H9 (cell line): ENCODE data around the gene OSBPL10. TPM values are rescaled to one million over a fixed set of nuclear protein-coding genes. Genes with fewer than 3 reads are reported as not detected.

Source experiments
- DNase-seq: peaks from one replicate; pipeline ENCODE4 v3.0.0-alpha.2; 2017
- H2AFZ ChIP-seq: one replicate; pipeline ENCODE4 v1.6.1; 2013; ENCODE audit warnings: mild to moderate bottlenecking, low read length, control low read depth, moderate library complexity
- H2AK5ac ChIP-seq: 2 replicates; pipeline ENCODE4 v1.6.1; 2013; ENCODE audit warnings: low read length, control low read depth, mixed read lengths; ENCODE audit not compliant: insufficient read length
- H2BK120ac ChIP-seq: one replicate; pipeline ENCODE4 v1.6.1; 2013; ENCODE audit warnings: low read depth, mild to moderate bottlenecking, low read length, control low read depth, inconsistent platforms; ENCODE audit not compliant: poor library complexity, severe bottlenecking
- H2BK12ac ChIP-seq: 2 replicates; pipeline ENCODE4 v1.6.1; 2013; ENCODE audit warnings: low read length, control low read depth, mixed read lengths, low read depth; ENCODE audit not compliant: insufficient read length
- H2BK15ac ChIP-seq: 2 replicates; pipeline ENCODE4 v1.6.1; 2013; ENCODE audit warnings: low read depth, low read length, control low read depth
- H2BK20ac ChIP-seq: one replicate; pipeline ENCODE4 v1.6.1; 2013; ENCODE audit warnings: low read depth, mild to moderate bottlenecking, low read length, control low read depth, inconsistent platforms; ENCODE audit not compliant: poor library complexity, severe bottlenecking
- H2BK5ac ChIP-seq: 2 replicates; pipeline ENCODE4 v1.6.1; 2013; ENCODE audit warnings: low read length, control low read depth, mixed read lengths; ENCODE audit not compliant: insufficient read length
- H3K14ac ChIP-seq: 2 replicates; pipeline ENCODE4 v1.6.1; 2013; ENCODE audit warnings: low read length, control low read depth; ENCODE audit not compliant: insufficient read depth
- H3K18ac ChIP-seq: 2 replicates; pipeline ENCODE4 v1.6.1; 2013; ENCODE audit warnings: low read depth, mild to moderate bottlenecking, mixed read lengths, low read length, control low read depth; ENCODE audit not compliant: insufficient read length
- H3K23ac ChIP-seq: 2 replicates; pipeline ENCODE4 v1.6.1; 2013; ENCODE audit warnings: low read length, control low read depth, mixed read lengths, low read depth; ENCODE audit not compliant: insufficient read length
- H3K23me2 ChIP-seq: 2 replicates; pipeline ENCODE4 v1.6.1; 2013; ENCODE audit warnings: low read depth, mild to moderate bottlenecking, mixed read lengths, low read length, control low read depth; ENCODE audit not compliant: insufficient read length, poor library complexity, severe bottlenecking
- H3K27ac ChIP-seq: 2 replicates; pipeline ENCODE4 v1.5.1; 2013; ENCODE audit warnings: low read length, control low read depth, mixed read lengths, low read depth; ENCODE audit not compliant: insufficient read length
- H3K27me3 ChIP-seq: 2 replicates; pipeline ENCODE4 v1.6.1; 2013; ENCODE audit warnings: low read length, control low read depth, inconsistent platforms; ENCODE audit not compliant: insufficient read depth
- H3K4ac ChIP-seq: 2 replicates; pipeline ENCODE4 v1.6.1; 2013; ENCODE audit warnings: low read depth, mild to moderate bottlenecking, control low read depth, inconsistent platforms, low read length, moderate library complexity
- H3K4me1 ChIP-seq: 2 replicates; pipeline ENCODE4 v1.6.1; 2013; ENCODE audit warnings: low read length, control low read depth, inconsistent platforms; ENCODE audit not compliant: insufficient read depth
- H3K4me2 ChIP-seq: 2 replicates; pipeline ENCODE4 v1.6.1; 2013; ENCODE audit warnings: low read length, control low read depth, mixed read lengths; ENCODE audit not compliant: insufficient read length, insufficient read depth
- H3K56ac ChIP-seq: 2 replicates; pipeline ENCODE4 v1.6.1; 2013; ENCODE audit warnings: low read depth, mild to moderate bottlenecking, mixed read lengths, low read length, control low read depth; ENCODE audit not compliant: insufficient read length
- H3K79me1 ChIP-seq: 2 replicates; pipeline ENCODE4 v1.6.1; 2013; ENCODE audit warnings: low read depth, mild to moderate bottlenecking, moderate library complexity, low read length, control low read depth, inconsistent platforms; ENCODE audit not compliant: insufficient read depth, poor library complexity, severe bottlenecking
- H3K79me2 ChIP-seq: 2 replicates; pipeline ENCODE4 v1.6.1; 2013; ENCODE audit warnings: low read length, control low read depth, inconsistent platforms; ENCODE audit not compliant: insufficient read depth
- H3K9ac ChIP-seq: 2 replicates; pipeline ENCODE4 v1.6.1; 2013; ENCODE audit warnings: low read length, control low read depth, mixed read lengths; ENCODE audit not compliant: insufficient read length; ENCODE audit errors: extremely low read depth
- H3K9me3 ChIP-seq: one replicate; pipeline ENCODE4 v1.6.1; 2013; ENCODE audit warnings: low read depth, low read length, inconsistent platforms; ENCODE audit not compliant: control insufficient read depth
- H3T11ph ChIP-seq: one replicate; pipeline ENCODE4 v1.6.1; 2013; ENCODE audit warnings: mild to moderate bottlenecking, low read length, control low read depth, inconsistent platforms
- H4K20me1 ChIP-seq: one replicate; pipeline ENCODE4 v1.6.1; 2013; ENCODE audit not compliant: control insufficient read depth, insufficient read length, insufficient read depth
- H4K5ac ChIP-seq: 2 replicates; pipeline ENCODE4 v1.6.1; 2013; ENCODE audit warnings: low read depth, mild to moderate bottlenecking, mixed read lengths, low read length, control low read depth; ENCODE audit not compliant: insufficient read length
- H4K8ac ChIP-seq: replicated peaks from 2 replicates; pipeline ENCODE4 v1.6.1; 2013; ENCODE audit warnings: low read length, control low read depth, mixed read lengths, low read depth; ENCODE audit not compliant: insufficient read length
- H4K91ac ChIP-seq: 2 replicates; pipeline ENCODE4 v1.6.1; 2013; ENCODE audit warnings: low read depth, mild to moderate bottlenecking, moderate library complexity, mixed read lengths, low read length, control low read depth; ENCODE audit not compliant: insufficient read length
- H3K27ac Mint-ChIP-seq, 3 experiments: 2 replicates in 2 of 3; 3 replicates in 1 of 3; pipeline ENCODE4 v1.8.0; 2020 to 2021; ENCODE audit warnings: mixed read lengths in 3 of 3, mild to moderate bottlenecking in 1 of 3, moderate library complexity in 1 of 3
- H3K27me3 Mint-ChIP-seq: 2 replicates; pipeline ENCODE4 v1.8.0; 2021; ENCODE audit warnings: low read depth, mild to moderate bottlenecking, moderate library complexity, mixed read lengths
- H3K36me3 Mint-ChIP-seq, 3 experiments: 2 replicates in 2 of 3; 3 replicates in 1 of 3; pipeline ENCODE4 v1.8.0; 2020 to 2021; ENCODE audit warnings: low read depth in 3 of 3, mixed read lengths in 3 of 3; ENCODE audit not compliant: insufficient read depth in 1 of 3
- H3K4me1 Mint-ChIP-seq, 2 experiments: 2 replicates each; pipeline ENCODE4 v1.8.0; 2020; ENCODE audit warnings: mixed read lengths in 2 of 2
- H3K4me3 Mint-ChIP-seq, 2 experiments: 2 replicates in 1 of 2; 3 replicates in 1 of 2; pipeline ENCODE4 v1.8.0; 2020 to 2021; ENCODE audit warnings: mild to moderate bottlenecking in 2 of 2, mixed read lengths in 2 of 2, moderate library complexity in 1 of 2
- H3K9me3 Mint-ChIP-seq, 2 experiments: 2 replicates in 1 of 2; 3 replicates in 1 of 2; pipeline ENCODE4 v1.8.0; 2020; ENCODE audit warnings: mild to moderate bottlenecking in 2 of 2, mixed read lengths in 2 of 2, moderate library complexity in 1 of 2
- WGBS: extraction: QIAGEN DNeasy Blood & Tissue Kit; methylation state at CpG from one replicate; pipeline ENCODE4 v1.1.7; 2013; ENCODE audit warnings: missing lambda C conversion rate, low lambda C conversion rate, mixed read lengths; ENCODE audit not compliant: insufficient read length; ENCODE audit errors: extremely low coverage; 5-methylcytosine and 5-hydroxymethylcytosine counted together
- total RNA-seq: library from RNA; stranded (reverse); gene quantifications from 2 replicates; pipeline ENCODE4 v1.2.1, GENCODE V29; 2021
- TF ChIP-seq, protein P1 (sequence below): fragments of 200-600 bp; sonication (generic); conservative IDR thresholded peaks from 3 replicates; pipeline ENCODE4 v1.8.0; 2021; ENCODE audit warnings: antibody characterized with exemption, mild to moderate bottlenecking

OSBPL10 gene
- total RNA-seq, 1 experiment from 2014 or later = 42.7 TPM

DNA sequence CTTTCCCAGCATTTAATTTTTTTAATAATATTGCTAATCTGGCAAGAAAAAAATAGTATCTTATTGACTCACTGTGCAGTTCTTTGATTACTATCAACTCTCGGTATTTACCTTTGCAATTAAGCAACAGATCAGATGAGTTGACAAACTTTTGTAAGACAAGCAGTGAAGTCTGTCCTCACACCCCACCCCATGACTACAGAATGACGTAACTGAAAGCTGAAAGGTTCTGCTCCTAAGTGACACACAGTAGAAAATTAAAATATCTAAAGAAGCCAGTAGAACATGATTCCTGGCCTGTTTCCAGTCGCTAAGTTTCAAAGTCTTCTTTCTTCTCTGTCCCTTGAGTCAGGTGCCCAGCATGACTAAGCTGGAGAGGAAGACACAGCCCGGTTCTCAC lies 312.8 kb downstream of the OSBPL10 start:
- no CpG with 5 or more reads among the region's 4 CpGs for WGBS
- no peak overlapping the region for H2AK5ac ChIP-seq
- H3K27ac Mint-ChIP-seq = no peak overlapping the region; a peak in 1 of 7 replicates
- no peak overlapping the region for H2BK12ac ChIP-seq
- no peak overlapping the region for H2BK20ac ChIP-seq
- H3K27ac ChIP-seq = no peak overlapping the region
- peaks cover 3% of the 10 kb centered on the region; the same call in 1 of the 2 replicates for H3K4me1 ChIP-seq
- H3T11ph ChIP-seq = no peak overlapping the region
- H3K23ac ChIP-seq = no peak overlapping the region
- no peaks in the 10 kb centered on the region for H3K79me1 ChIP-seq
- no peaks in the 10 kb centered on the region for H3K27me3 Mint-ChIP-seq
- no peak overlapping the region for H2BK15ac ChIP-seq
- no peak overlapping the region for H3K14ac ChIP-seq
- DNase-seq = no peak
- no peaks in the 10 kb centered on the region for H3K23me2 ChIP-seq
- no peak overlapping the region for H2BK5ac ChIP-seq
- no peak overlapping the region for H3K9ac ChIP-seq
- H3K4me2 ChIP-seq = no peak overlapping the region
- no peak overlapping the region for H2BK120ac ChIP-seq
- H3K79me2 ChIP-seq = no peaks in the 10 kb centered on the region
- H4K20me1 ChIP-seq = no peaks in the 10 kb centered on the region
- H3K4me3 Mint-ChIP-seq = no peak overlapping the region
- H4K5ac ChIP-seq = no peak overlapping the region
- peaks cover 10 to 26% (median 12%) of the 10 kb centered on the region in 3 experiments; a peak in 6 of 7 replicates for H3K36me3 Mint-ChIP-seq
- no peaks in the 10 kb centered on the region for H3K9me3 ChIP-seq
- H2AFZ ChIP-seq = no peak overlapping the region
- H4K8ac ChIP-seq = no peak overlapping the region
- no peaks in the 10 kb centered on the region for H3K27me3 ChIP-seq
- H4K91ac ChIP-seq = no peak overlapping the region
- no peak overlapping the region for H3K18ac ChIP-seq
- no peak overlapping the region for H3K4ac ChIP-seq
- no peak overlapping the region for H3K56ac ChIP-seq
- H3K9me3 Mint-ChIP-seq = no peaks in the 10 kb centered on the region
- H3K4me1 Mint-ChIP-seq = peaks cover 6 to 8% of the 10 kb centered on the region in 2 experiments; a peak in 3 of 4 replicates
- TF ChIP-seq, protein P1, sequence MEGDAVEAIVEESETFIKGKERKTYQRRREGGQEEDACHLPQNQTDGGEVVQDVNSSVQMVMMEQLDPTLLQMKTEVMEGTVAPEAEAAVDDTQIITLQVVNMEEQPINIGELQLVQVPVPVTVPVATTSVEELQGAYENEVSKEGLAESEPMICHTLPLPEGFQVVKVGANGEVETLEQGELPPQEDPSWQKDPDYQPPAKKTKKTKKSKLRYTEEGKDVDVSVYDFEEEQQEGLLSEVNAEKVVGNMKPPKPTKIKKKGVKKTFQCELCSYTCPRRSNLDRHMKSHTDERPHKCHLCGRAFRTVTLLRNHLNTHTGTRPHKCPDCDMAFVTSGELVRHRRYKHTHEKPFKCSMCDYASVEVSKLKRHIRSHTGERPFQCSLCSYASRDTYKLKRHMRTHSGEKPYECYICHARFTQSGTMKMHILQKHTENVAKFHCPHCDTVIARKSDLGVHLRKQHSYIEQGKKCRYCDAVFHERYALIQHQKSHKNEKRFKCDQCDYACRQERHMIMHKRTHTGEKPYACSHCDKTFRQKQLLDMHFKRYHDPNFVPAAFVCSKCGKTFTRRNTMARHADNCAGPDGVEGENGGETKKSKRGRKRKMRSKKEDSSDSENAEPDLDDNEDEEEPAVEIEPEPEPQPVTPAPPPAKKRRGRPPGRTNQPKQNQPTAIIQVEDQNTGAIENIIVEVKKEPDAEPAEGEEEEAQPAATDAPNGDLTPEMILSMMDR = no peak
